GM12873 (cell line): ENCODE data around the gene EPAS1.

ENCODE experiments used
- TF ChIP-seq, protein P1 (sequence below): IDR thresholded peaks from 2 replicates; pipeline ENCODE4 v1.5.1; 2012; ENCODE audit warnings: low read depth, mild to moderate bottlenecking, moderate library complexity, low read length, control low read depth; ENCODE audit not compliant: insufficient read depth; ENCODE audit errors: missing control alignments

EPAS1 gene

DNA sequence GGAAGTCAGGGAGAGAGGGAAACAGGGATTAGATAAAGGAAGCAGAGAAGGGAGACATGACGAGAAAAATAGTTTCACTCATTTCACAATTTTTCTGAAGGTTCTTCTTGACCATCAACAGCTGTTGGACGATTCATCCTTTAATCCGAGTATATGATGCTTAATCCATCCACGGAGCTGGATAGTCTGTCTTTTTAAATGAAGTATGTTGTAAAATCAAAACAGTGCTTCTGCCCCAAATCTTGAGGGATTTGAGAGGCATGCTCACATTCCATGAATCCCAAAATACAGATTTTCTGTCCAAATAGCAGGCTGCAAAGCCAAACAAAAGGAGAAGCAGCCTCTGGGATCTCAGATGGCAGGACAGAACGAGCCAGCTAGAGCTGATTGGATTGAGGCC, 47.5 kb downstream of the EPAS1 start:
- TF ChIP-seq, protein P1, sequence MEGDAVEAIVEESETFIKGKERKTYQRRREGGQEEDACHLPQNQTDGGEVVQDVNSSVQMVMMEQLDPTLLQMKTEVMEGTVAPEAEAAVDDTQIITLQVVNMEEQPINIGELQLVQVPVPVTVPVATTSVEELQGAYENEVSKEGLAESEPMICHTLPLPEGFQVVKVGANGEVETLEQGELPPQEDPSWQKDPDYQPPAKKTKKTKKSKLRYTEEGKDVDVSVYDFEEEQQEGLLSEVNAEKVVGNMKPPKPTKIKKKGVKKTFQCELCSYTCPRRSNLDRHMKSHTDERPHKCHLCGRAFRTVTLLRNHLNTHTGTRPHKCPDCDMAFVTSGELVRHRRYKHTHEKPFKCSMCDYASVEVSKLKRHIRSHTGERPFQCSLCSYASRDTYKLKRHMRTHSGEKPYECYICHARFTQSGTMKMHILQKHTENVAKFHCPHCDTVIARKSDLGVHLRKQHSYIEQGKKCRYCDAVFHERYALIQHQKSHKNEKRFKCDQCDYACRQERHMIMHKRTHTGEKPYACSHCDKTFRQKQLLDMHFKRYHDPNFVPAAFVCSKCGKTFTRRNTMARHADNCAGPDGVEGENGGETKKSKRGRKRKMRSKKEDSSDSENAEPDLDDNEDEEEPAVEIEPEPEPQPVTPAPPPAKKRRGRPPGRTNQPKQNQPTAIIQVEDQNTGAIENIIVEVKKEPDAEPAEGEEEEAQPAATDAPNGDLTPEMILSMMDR, result no peak

GRCh38 chr2:46345775-46346174, 48.6 kb downstream of the EPAS1 start:
- TF ChIP-seq, protein P1, result no peak

DNA sequence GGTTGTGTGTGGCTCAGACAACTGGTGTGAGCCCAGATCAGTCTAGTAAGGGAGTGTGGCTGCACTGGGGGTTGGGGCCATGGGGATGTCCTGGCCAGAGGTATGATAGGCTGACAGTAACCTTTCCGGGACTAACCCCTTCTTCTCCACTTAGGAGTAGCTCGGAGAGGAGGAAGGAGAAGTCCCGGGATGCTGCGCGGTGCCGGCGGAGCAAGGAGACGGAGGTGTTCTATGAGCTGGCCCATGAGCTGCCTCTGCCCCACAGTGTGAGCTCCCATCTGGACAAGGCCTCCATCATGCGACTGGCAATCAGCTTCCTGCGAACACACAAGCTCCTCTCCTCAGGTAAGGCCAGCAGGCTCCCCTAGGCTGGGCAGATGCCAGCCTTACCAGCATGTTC, 49.5 kb downstream of the EPAS1 start:
- TF ChIP-seq, protein P1, result no peak

DNA sequence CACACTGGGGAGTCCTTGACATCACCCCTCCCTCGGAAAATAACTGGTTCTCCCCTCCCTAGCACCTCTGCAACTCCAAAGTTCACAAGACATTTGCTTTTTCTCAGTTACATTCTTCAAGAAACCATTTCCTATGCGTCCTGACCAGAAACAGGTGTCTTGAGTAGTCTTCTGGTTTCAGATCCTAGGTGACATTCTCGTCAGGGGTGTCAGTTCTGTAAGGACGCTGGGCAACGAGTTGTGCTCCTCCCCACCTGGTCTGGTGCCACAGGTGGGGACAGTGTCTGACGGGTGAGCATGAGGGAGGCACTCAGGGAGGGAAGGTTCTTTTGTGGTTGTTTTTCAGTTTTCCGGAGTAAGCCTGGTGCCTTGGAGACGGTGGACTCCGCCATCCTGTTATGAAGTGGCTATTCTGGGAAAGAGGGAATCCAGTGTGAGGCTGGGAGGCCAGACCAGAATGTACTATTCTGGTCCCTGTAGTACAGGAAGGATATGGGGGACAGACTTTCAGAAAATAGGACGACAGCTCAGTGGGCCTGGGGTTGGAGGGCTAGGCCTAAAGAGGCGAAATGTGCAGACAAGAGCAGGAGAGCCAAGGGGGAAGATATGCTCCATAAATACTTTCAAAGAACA, 50.6 kb downstream of the EPAS1 start:
- TF ChIP-seq, protein P1, result no peak

DNA sequence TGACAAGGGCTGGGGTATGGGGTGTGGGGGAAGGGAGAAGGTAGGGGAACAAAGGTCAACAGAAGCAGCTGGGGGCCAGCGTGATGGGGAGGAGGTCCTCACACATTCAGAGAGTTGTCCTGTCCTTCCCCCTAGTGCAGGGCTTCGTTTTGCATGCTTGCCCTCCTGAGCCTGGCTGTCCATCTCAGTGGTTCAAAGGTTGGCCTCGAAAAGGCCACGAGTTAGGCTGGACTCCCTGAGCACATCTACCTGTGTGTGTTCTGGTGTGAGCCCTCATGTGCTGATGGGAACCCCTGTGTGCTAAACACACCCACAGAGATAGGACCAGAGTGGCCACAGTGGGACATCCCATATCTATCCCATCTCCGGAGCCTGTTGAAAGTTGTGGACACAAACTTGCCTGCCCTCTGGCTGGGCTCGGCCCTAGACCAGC, 51.9 kb downstream of the EPAS1 start:
- TF ChIP-seq, protein P1, result no peak

- TF ChIP-seq, protein P1, result no peak
These were observed 53.0 kb downstream of the EPAS1 start for GRCh38 chr2:46350029-46350689.

DNA sequence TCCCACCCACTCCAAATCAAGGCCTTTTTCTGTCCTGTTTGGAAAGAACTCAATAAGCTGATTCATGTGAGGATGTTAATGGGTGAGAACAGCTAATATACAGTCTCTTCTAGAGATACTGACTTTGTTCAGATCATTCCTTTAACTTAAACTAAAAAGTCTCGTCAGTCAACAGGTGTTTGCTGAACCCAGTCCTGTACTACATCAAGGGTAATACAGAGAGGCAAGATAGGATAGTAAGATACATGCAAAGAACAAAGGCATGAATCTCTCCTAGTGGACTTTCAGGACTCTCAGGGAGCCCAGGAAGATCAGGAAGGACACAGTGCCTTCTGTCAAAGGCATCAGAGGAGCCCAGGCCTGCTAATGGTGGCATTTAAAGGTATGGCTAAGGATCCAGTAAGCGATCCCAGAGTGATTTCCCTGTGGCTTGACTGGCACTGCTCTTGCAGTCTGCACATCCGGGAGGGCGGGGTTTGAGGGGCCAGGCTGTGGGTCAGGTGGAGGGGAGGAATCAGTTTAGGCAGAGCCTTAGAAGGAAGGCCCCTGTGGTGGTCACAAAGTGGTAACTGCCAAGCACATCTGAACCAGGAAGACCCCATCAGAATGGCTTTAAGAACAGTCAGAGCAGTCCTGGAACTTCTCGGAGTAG, 54.0 kb downstream of the EPAS1 start:
- TF ChIP-seq, protein P1, result no peak
